ENCODE measurements around the gene TLR9. TPM values are rescaled to one million over a fixed set of nuclear protein-coding genes. Genes with fewer than 3 reads are reported as not detected.

The TLR9 gene
- total RNA-seq, 1 experiment from 2014 or later, result not detected

- BruUV-seq (replicated peaks), result no TSS peak
- Histone ChIP-seq H3F3A (ENCODE audit: low read length, unreplicated experiment) (peaks cover 2% of the 10 kb centered on the region), H3K36me3 (ENCODE audit: low read depth, low read length) (peaks cover 64% of the 10 kb centered on the region), H3K9ac (ENCODE audit: low read length) (no peak overlapping the region), H3K4me2 (ENCODE audit: low read length) (no peak overlapping the region), H3K79me2 (ENCODE audit: low read length) (peaks cover 4% of the 10 kb centered on the region; the same call in 1 of the 2 replicates), H3K4me1 (ENCODE audit: insufficient read depth, low read length) (no peaks in the 10 kb centered on the region), H3K27me3 (ENCODE audit: low read length) (no peaks in the 10 kb centered on the region), H3K27ac (ENCODE audit: low read length) (no peak overlapping the region), H2AFZ (ENCODE audit: low read length) (no peak overlapping the region), H3K9me3 (ENCODE audit: low read length) (no peaks in the 10 kb centered on the region), H4K20me1 (ENCODE audit: low read length) (no peaks in the 10 kb centered on the region), H3K4me3 (ENCODE audit: low read length) (no peak overlapping the region), H3K9me2 (replicated peaks; ENCODE audit: low read length) (no peaks in the 10 kb centered on the region)
- CTCF ChIA-PET, result no interaction called here
- intact Hi-C loops (cut with micrococcal nuclease), result no loop called here
- no peak for TF ChIP-seq EZH2phosphoT487 (IDR thresholded peaks at IDR 0.05; ENCODE audit: borderline replicate concordance, low read length)
- no peak for TF ChIP-seq CTCF (conservative IDR thresholded peaks at IDR 0.05; ENCODE audit: low read depth, low read length)
- no peak for TF ChIP-seq EZH2 (IDR thresholded peaks at IDR 0.05; ENCODE audit: low read length, unreplicated experiment)
- DNase-seq, result no peak
- no peak for ATAC-seq
- POLR2A ChIA-PET (ENCODE audit: unreplicated experiment), result no interaction called here
Observed at GRCh38 chr3:52254608-52255007, 29.2 kb upstream of the TLR9 start.

- H3K4me1 ChIP-seq (ENCODE audit: insufficient read depth, low read length), result no peaks in the 10 kb centered on the region
- no peaks in the 10 kb centered on the region for H4K20me1 ChIP-seq (ENCODE audit: low read length)
- POLR2A ChIA-PET (ENCODE audit: unreplicated experiment), result no interaction called here
- peaks cover 6% of the 10 kb centered on the region for H3F3A ChIP-seq (ENCODE audit: low read length, unreplicated experiment)
- H3K9ac ChIP-seq (ENCODE audit: low read length), result no peak overlapping the region
- no peaks in the 10 kb centered on the region for H3K9me3 ChIP-seq (ENCODE audit: low read length)
- peaks cover 54% of the 10 kb centered on the region for H3K36me3 ChIP-seq (ENCODE audit: low read depth, low read length)
- CTCF ChIA-PET, result interaction anchor here (0.6 kb wide), 1 partner anchor 34 kb away, joined by 3 read pairs; no protein-coding TSS in a partner anchor
- peak; percentile 11; the same call in 1 of the 2 replicates for ATAC-seq
- H3K27ac ChIP-seq (ENCODE audit: low read length), result no peak overlapping the region
- no peak overlapping the region for H3K4me3 ChIP-seq (ENCODE audit: low read length)
- H3K4me2 ChIP-seq (ENCODE audit: low read length), result no peak overlapping the region
- no peak for DNase-seq
- no peaks in the 10 kb centered on the region for H3K27me3 ChIP-seq (ENCODE audit: low read length)
- no peak overlapping the region for H2AFZ ChIP-seq (ENCODE audit: low read length)
- BruUV-seq (replicated peaks), result no TSS peak
- no peaks in the 10 kb centered on the region for H3K9me2 ChIP-seq (replicated peaks; ENCODE audit: low read length)
- intact Hi-C loops (cut with micrococcal nuclease), result no loop called here
- TF ChIP-seq EZH2phosphoT487 (IDR thresholded peaks at IDR 0.05; ENCODE audit: borderline replicate concordance, low read length) (no peak), CTCF (conservative IDR thresholded peaks at IDR 0.05; ENCODE audit: low read depth, low read length) (no peak), EZH2 (IDR thresholded peaks at IDR 0.05; ENCODE audit: low read length, unreplicated experiment) (no peak)
- peaks cover 4% of the 10 kb centered on the region; the same call in 1 of the 2 replicates for H3K79me2 ChIP-seq (ENCODE audit: low read length)
Observed at GRCh38 chr3:52253314-52254304, 28.2 kb upstream of the TLR9 start.

GRCh38 chr3:52250122-52250521, 24.7 kb upstream of the TLR9 start:
- ChIA-PET CTCF (no interaction called here), POLR2A (ENCODE audit: unreplicated experiment) (interaction anchor here (0.6 kb wide), 2 partner anchors 13 to 84 kb away, joined by 3 to 5 read pairs; no protein-coding TSS in a partner anchor)
- Histone ChIP-seq H3K4me2 (ENCODE audit: low read length) (no peak overlapping the region), H3K27me3 (ENCODE audit: low read length) (no peaks in the 10 kb centered on the region), H3K4me1 (ENCODE audit: insufficient read depth, low read length) (peaks cover 14% of the 10 kb centered on the region), H3F3A (ENCODE audit: low read length, unreplicated experiment) (peaks cover 6% of the 10 kb centered on the region), H3K4me3 (ENCODE audit: low read length) (no peak overlapping the region), H3K36me3 (ENCODE audit: low read depth, low read length) (peaks cover 21% of the 10 kb centered on the region), H2AFZ (ENCODE audit: low read length) (no peak overlapping the region), H3K79me2 (ENCODE audit: low read length) (no peaks in the 10 kb centered on the region), H4K20me1 (ENCODE audit: low read length) (no peaks in the 10 kb centered on the region), H3K27ac (ENCODE audit: low read length) (no peak overlapping the region), H3K9ac (ENCODE audit: low read length) (no peak overlapping the region), H3K9me3 (ENCODE audit: low read length) (no peaks in the 10 kb centered on the region), H3K9me2 (replicated peaks; ENCODE audit: low read length) (no peaks in the 10 kb centered on the region)
- intact Hi-C loops (cut with micrococcal nuclease), result no loop called here
- no TSS peak for BruUV-seq (replicated peaks)
- ATAC-seq (no peak), DNase-seq (no peak)
- no peak for TF ChIP-seq EZH2 (IDR thresholded peaks at IDR 0.05; ENCODE audit: low read length, unreplicated experiment)
- no peak for TF ChIP-seq EZH2phosphoT487 (IDR thresholded peaks at IDR 0.05; ENCODE audit: borderline replicate concordance, low read length)
- TF ChIP-seq CTCF (conservative IDR thresholded peaks at IDR 0.05; ENCODE audit: low read depth, low read length), result no peak
